T-helper 2 cell treated with Interferon-gamma antibody and Interleukin-4, amounts not matched to agents 100 ng/mL and 5 ng/mL, for 36 hours (primary cell): ENCODE results near the gene MZT2A. TPM values are rescaled to one million over a fixed set of nuclear protein-coding genes. Genes with fewer than 3 reads are reported as not detected.
"Not testable (repeated sequence)": the region's sequence is repeated elsewhere in the genome, so short reads cannot be mapped to it uniquely, and the experiment has no call there.

Experiments
- intact Hi-C: fragments of 100-400 bp; cut with micrococcal nuclease; formaldehyde crosslinking; loops from one replicate; pipeline ENCODE4 v1.15.1; 2023
- total RNA-seq: library from RNA; stranded (reverse); gene quantifications from 2 replicates; pipeline ENCODE4 v1.2.3, GENCODE V29; 2022

MZT2A gene
- total RNA-seq, 1 donor from 2014 or later: 143 TPM

DNA sequence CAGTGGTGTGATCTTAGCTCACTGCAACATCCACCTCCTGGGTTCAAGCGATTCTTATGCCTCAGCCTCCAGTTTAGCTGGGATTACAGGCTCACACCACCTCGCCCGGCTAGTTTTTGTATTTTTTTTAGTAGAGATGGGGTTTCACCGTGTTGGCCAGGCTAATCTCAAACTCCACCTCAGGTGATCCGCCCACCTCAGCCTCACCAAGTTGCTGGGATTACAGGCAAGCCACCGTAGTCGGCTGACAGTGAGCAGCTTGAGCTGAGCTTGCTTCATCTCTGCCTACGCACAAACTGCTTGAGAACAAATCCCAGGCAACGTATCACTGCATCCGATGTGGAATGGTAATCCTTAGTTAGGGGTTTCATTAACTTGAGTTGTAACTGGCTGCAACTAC, 24.5 kb downstream of the MZT2A start:
- intact Hi-C loops: not testable (repeated sequence)

DNA sequence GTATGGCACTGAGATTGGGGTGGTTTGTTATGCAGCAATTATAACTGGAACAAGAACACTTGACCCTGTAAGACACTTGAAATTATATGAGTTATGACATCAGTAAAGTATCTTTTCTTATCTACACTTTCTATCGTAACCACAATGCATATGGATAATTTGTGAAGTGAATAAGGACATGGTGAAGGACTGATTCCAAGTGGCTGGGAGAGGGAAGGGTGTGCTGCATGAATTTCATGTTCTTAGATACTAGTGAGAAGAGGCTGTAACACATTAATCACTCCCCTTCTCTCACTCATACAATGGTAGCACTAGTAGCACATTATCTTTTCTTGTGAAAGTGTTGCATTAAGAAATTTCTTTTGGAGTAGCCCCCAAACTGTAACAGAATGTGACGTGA, 37.3 kb downstream of the MZT2A start:
- intact Hi-C loops: not testable (repeated sequence)

- intact Hi-C loops: not testable (repeated sequence)
These were observed 40.8 kb downstream of the MZT2A start for GRCh38 chr2:131451265-131451949.

- intact Hi-C loops: not testable (repeated sequence)
These were observed 44.2 kb downstream of the MZT2A start for GRCh38 chr2:131447981-131448380.

GRCh38 chr2:131445896-131446295, 46.3 kb downstream of the MZT2A start:
- intact Hi-C loops: no loop called here

- intact Hi-C loops: not testable (repeated sequence)
These were observed 46.7 kb downstream of the MZT2A start for GRCh38 chr2:131445515-131445797.

DNA sequence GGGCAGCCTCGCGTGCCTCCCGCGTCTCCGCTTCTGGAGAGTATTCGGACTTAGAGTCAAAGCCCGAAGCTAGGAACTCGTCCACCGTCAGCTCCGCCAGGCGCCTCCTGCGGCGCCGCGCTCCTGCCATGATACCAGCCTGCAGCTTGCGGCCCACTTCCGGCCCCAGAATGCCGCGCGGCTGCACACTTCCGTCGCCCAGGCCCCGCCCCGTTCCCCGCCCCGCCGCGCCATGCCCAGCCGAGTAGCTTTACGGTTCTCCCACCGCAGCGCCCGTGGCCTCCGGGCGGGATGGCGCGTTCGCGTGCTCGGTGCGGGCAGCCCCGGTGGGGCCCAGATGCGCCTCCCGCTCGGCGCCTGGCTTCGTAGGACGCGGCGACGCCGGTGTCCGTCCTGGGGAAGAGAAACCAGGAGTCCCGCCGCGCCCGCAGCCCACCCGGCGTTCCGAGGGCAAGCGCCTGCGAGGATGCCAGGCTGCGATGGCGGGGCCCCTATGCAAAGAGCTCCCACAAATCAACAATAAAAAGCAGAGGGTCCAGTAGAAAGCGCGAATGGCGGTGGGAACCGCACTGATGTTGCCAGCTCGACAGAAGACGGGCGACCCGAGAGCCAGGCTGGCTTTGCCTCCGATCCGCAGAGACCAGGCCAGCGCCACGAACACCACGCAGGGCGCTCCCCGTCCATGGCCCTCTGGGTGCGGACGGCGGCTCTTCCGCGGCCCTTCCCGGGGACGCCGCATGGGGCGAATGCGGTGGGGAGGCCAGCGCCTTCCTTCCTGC, 47.3 kb downstream of the MZT2A start:
- intact Hi-C loops: not testable (repeated sequence)

- intact Hi-C loops: not testable (repeated sequence)
These were observed 51.3 kb downstream of the MZT2A start for GRCh38 chr2:131440742-131441468.

Other genes with a start within 250 kb of the MZT2A start
- not detected in 2 replicates for gene RAB6D, start 128.2 kb downstream of the MZT2A start, total RNA-seq
- not detected in 2 replicates for gene TUBA3D, start 16.3 kb downstream of the MZT2A start, total RNA-seq
- 1.9 and 2.8 TPM in 2 replicates for gene CCDC74A, start 35.5 kb upstream of the MZT2A start, total RNA-seq